Breast epithelium (tissue), 3 donors: Measurements from ENCODE around the gene DTNB.

ENCODE experiments used
- POLR2A ChIP-seq: fragments of 450-650 bp; IDR thresholded peaks from one replicate; pipeline ENCODE4 v1.6.1; 2016; ENCODE audit warnings: antibody characterized with exemption, mild to moderate bottlenecking, moderate library complexity
- POLR2AphosphoS5 ChIP-seq, 3 donors: sonication (generic); formaldehyde crosslinking; IDR thresholded peaks; one replicate each; pipeline ENCODE4 v1.6.1; 2017; ENCODE audit warnings: antibody characterized with exemption in 3 of 3
- TF ChIP-seq, protein P1 (sequence below), 3 donors: fragments of 450-650 bp; IDR thresholded peaks; one replicate each; pipeline ENCODE4 v1.5.1; 2016 to 2017; ENCODE audit warnings: antibody characterized with exemption in 3 of 3, mild to moderate bottlenecking in 3 of 3, moderate library complexity in 3 of 3

GRCh38 chr2:25504266-25504665, 169.1 kb downstream of the DTNB start:
- TF ChIP-seq POLR2AphosphoS5 (IDR thresholded peaks at IDR 0.05) (no peak), POLR2A (no peak)
- TF ChIP-seq, protein P1, sequence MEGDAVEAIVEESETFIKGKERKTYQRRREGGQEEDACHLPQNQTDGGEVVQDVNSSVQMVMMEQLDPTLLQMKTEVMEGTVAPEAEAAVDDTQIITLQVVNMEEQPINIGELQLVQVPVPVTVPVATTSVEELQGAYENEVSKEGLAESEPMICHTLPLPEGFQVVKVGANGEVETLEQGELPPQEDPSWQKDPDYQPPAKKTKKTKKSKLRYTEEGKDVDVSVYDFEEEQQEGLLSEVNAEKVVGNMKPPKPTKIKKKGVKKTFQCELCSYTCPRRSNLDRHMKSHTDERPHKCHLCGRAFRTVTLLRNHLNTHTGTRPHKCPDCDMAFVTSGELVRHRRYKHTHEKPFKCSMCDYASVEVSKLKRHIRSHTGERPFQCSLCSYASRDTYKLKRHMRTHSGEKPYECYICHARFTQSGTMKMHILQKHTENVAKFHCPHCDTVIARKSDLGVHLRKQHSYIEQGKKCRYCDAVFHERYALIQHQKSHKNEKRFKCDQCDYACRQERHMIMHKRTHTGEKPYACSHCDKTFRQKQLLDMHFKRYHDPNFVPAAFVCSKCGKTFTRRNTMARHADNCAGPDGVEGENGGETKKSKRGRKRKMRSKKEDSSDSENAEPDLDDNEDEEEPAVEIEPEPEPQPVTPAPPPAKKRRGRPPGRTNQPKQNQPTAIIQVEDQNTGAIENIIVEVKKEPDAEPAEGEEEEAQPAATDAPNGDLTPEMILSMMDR (IDR thresholded peaks at IDR 0.05): no peak
